ENCODE measurements around the gene CAMK2B.

Gene CAMK2B

GRCh38 chr7:44197474-44197873, 127.9 kb downstream of the CAMK2B start:
- peaks cover 3% of the 10 kb centered on the region for H3K27me3 Mint-ChIP-seq (ENCODE audit: low read depth)
- TF ChIP-seq, protein P1, sequence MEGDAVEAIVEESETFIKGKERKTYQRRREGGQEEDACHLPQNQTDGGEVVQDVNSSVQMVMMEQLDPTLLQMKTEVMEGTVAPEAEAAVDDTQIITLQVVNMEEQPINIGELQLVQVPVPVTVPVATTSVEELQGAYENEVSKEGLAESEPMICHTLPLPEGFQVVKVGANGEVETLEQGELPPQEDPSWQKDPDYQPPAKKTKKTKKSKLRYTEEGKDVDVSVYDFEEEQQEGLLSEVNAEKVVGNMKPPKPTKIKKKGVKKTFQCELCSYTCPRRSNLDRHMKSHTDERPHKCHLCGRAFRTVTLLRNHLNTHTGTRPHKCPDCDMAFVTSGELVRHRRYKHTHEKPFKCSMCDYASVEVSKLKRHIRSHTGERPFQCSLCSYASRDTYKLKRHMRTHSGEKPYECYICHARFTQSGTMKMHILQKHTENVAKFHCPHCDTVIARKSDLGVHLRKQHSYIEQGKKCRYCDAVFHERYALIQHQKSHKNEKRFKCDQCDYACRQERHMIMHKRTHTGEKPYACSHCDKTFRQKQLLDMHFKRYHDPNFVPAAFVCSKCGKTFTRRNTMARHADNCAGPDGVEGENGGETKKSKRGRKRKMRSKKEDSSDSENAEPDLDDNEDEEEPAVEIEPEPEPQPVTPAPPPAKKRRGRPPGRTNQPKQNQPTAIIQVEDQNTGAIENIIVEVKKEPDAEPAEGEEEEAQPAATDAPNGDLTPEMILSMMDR (IDR thresholded peaks at IDR 0.05; ENCODE audit: unreplicated experiment in 3 of 3): no peak
- H3K36me3 Mint-ChIP-seq (ENCODE audit: low read depth): no peaks in the 10 kb centered on the region
- no peaks in the 10 kb centered on the region for H3K9me3 Mint-ChIP-seq
- H3K4me3 Mint-ChIP-seq: peak overlapping the region in 1 of 3 experiments; percentile 16
- H3K27ac Mint-ChIP-seq: no peak overlapping the region
- peaks cover 18% of the 10 kb centered on the region for H3K4me1 Mint-ChIP-seq

DNA sequence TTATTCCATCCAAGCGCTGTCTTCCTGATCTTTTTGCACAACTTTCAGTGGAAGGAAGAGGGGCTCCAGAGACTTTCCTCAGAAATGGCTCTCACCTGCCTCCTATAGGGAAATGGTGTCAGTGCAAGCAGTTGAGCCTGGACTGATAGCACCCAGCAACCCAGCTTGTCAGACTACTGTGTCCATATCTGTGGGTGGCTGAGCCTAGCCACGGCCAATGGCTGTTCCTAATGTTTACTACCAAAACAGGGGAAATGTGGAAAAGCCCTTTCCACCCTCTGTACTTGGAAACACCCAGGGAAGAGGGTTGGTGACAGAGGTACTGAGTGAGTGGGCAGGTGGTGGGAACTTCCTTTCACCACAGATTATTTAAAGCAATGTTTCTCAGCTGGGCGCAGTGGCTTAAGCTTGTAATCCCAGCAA, 128.9 kb downstream of the CAMK2B start:
- peak overlapping the region; percentile 6 to 79 (median 31) for H3K27ac Mint-ChIP-seq
- TF ChIP-seq, protein P1 (IDR thresholded peaks at IDR 0.05; ENCODE audit: unreplicated experiment in 3 of 3): peak; percentile 68 to 72 (median 69)
- no peaks in the 10 kb centered on the region for H3K9me3 Mint-ChIP-seq
- no peaks in the 10 kb centered on the region for H3K36me3 Mint-ChIP-seq (ENCODE audit: low read depth)
- peaks cover 8% of the 10 kb centered on the region for H3K4me1 Mint-ChIP-seq
- H3K27me3 Mint-ChIP-seq (ENCODE audit: low read depth): peaks cover 3% of the 10 kb centered on the region
- H3K4me3 Mint-ChIP-seq: peak overlapping the region; percentile 40 to 69 (median 45)

DNA sequence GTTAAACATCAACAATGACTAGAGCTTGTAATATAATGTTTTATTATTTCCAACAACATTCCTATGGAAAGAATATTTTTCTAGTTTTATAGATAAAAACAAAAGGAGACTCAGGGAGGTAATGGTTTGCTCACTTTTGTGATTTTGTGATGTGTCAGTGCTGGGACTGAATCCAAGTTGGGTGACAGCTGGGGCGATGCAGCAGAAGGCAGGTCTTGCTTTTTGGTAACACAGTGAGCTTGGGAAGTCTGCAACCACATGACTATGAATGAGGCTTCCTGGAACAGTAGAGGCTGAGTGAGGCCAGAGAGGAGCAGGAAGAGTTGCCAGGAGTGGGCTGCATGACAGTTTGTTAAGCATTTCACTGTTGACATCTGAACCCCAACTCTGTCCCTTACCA, 129.5 kb downstream of the CAMK2B start:
- no peak overlapping the region for H3K4me3 Mint-ChIP-seq
- H3K9me3 Mint-ChIP-seq: no peaks in the 10 kb centered on the region
- H3K27ac Mint-ChIP-seq: peak overlapping the region in 1 of 3 experiments; percentile 31
- H3K4me1 Mint-ChIP-seq: peaks cover 6% of the 10 kb centered on the region
- no peaks in the 10 kb centered on the region for H3K36me3 Mint-ChIP-seq (ENCODE audit: low read depth)
- H3K27me3 Mint-ChIP-seq (ENCODE audit: low read depth): peaks cover 3% of the 10 kb centered on the region
- TF ChIP-seq, protein P1 (IDR thresholded peaks at IDR 0.05; ENCODE audit: unreplicated experiment in 3 of 3): no peak

DNA sequence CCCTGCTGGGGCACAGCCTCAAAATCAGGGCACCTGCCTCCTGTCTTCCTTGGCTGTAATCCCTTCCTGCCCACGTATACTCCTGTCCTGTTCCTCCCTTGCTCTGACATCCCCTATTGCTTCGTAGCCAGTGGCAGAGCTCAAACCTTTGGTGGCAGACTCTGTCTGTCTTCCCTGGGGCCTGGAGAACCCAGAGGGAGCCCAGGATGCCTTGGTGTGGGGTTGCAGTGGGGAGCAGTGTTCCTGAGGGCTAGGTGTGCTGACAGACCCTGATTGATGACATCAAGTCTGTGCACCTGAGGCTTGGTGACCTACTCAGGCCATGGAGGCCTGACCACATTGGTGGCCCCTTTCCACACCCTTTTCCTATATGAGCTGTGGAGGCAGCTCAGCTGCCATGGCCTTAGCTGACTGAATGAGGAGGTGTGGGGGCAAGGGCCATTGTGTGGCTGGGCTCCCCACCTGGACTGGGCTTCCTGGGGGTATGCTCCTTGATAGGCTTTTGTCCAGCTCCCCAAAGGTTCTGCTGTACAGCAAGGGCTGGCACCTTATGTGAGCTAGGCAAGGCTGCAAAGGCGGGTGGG, 130.7 kb downstream of the CAMK2B start:
- H3K27me3 Mint-ChIP-seq (ENCODE audit: low read depth): peaks cover 6% of the 10 kb centered on the region
- TF ChIP-seq, protein P1 (IDR thresholded peaks at IDR 0.05; ENCODE audit: unreplicated experiment in 3 of 3): no peak

GRCh38 chr7:44194069-44194468, 131.3 kb downstream of the CAMK2B start:
- H3K27me3 Mint-ChIP-seq (ENCODE audit: low read depth): peaks cover 6% of the 10 kb centered on the region
- H3K4me3 Mint-ChIP-seq: no peak overlapping the region
- H3K9me3 Mint-ChIP-seq: no peaks in the 10 kb centered on the region
- H3K36me3 Mint-ChIP-seq (ENCODE audit: low read depth): no peaks in the 10 kb centered on the region
- TF ChIP-seq, protein P1 (IDR thresholded peaks at IDR 0.05; ENCODE audit: unreplicated experiment in 3 of 3): no peak
- peaks cover 6% of the 10 kb centered on the region for H3K4me1 Mint-ChIP-seq
- no peak overlapping the region for H3K27ac Mint-ChIP-seq

More for the DNA sequence above, 130.7 kb downstream of the CAMK2B start:
- H3K4me3 Mint-ChIP-seq: no peak overlapping the region
- H3K27ac Mint-ChIP-seq: no peak overlapping the region
- H3K36me3 Mint-ChIP-seq (ENCODE audit: low read depth): no peaks in the 10 kb centered on the region
- H3K4me1 Mint-ChIP-seq: peaks cover 6% of the 10 kb centered on the region
- H3K9me3 Mint-ChIP-seq: no peaks in the 10 kb centered on the region
